GM12874 (cell line): Measurements from ENCODE around the gene PPP3CA.

Experiments used
- TF ChIP-seq, protein P1 (sequence below): IDR thresholded peaks from 2 replicates; pipeline ENCODE4 v1.5.1; 2011; ENCODE audit warnings: low read depth, mild to moderate bottlenecking, control low read depth, low read length, moderate library complexity; ENCODE audit not compliant: insufficient read depth

The PPP3CA gene

GRCh38 chr4:101169044-101170014 is 178.0 kb downstream of the PPP3CA start:
- TF ChIP-seq, protein P1, sequence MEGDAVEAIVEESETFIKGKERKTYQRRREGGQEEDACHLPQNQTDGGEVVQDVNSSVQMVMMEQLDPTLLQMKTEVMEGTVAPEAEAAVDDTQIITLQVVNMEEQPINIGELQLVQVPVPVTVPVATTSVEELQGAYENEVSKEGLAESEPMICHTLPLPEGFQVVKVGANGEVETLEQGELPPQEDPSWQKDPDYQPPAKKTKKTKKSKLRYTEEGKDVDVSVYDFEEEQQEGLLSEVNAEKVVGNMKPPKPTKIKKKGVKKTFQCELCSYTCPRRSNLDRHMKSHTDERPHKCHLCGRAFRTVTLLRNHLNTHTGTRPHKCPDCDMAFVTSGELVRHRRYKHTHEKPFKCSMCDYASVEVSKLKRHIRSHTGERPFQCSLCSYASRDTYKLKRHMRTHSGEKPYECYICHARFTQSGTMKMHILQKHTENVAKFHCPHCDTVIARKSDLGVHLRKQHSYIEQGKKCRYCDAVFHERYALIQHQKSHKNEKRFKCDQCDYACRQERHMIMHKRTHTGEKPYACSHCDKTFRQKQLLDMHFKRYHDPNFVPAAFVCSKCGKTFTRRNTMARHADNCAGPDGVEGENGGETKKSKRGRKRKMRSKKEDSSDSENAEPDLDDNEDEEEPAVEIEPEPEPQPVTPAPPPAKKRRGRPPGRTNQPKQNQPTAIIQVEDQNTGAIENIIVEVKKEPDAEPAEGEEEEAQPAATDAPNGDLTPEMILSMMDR: peak; percentile 66; the same call in 1 of the 2 replicates

DNA sequence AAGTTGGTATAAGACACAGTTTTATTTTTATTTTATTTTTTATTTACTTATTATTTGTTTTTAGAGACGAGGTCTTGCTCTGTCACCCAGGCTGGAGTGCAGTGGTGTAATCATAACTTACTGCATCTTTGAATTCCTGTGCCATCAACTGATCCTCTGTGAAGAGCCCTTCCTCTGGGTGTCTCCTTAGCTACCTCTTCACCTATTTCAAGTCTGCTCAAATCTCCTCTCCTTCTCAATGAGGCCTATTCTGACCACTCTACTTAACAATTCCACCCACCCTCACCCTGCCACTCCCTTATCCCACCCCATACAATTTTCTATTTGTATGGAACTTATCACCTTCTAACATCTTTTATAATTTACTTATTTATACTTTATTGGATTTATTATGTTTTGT is 183.4 kb downstream of the PPP3CA start:
- TF ChIP-seq, protein P1: no peak

DNA sequence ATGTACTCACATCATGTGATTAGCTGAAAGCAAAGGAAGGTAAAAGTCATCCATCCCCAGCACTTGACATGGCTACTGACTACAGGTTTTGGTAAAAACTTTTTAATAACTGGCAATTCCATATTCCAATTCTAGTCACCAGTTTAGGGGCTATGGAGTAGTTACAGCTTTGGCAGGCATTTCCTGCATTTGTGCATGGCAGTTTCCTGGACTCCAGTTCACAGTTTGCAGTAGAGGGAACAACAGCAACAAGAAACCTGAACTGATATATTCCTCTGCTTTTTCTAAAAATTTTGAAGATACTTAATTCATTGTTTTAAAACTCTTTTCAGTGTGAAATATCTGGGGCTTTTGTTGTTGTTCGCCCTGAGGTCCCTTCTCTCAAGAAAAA is 184.3 kb downstream of the PPP3CA start:
- TF ChIP-seq, protein P1: no peak

DNA sequence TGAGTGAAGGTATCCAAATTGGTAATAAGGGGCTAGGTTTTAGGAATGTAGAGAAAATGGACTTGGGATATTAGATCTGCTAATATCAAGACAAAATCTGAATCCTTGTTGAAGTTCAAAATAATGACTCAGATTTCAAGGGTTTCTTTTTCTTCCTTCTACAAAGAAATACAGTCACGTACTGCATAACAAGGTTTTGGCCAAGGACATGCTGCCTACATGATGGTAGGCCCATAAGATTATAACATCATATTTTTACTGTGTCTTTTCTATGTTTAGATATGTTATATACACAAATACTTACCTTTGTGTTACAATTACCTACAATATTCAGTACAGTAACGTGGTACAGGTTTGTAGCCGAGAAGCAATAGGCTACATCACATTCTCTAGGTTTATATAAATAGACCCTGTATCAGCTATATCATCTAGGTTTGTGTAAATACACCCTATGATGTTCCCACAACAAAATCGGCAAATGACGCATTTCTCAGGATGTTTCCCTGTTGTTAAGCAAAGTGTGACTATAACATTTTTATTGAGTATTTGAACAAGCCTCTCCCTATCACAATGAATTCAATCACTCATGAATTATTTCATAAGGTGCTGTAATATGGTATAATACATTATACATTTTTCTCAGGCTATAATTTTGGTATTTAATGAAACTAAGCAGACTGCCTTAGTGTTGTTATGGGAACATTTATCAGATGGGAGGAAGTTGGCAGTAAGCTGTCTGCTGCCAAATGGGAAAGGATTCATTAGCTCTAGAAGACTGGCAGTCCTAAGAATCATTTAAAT is 186.3 kb downstream of the PPP3CA start:
- TF ChIP-seq, protein P1: no peak

DNA sequence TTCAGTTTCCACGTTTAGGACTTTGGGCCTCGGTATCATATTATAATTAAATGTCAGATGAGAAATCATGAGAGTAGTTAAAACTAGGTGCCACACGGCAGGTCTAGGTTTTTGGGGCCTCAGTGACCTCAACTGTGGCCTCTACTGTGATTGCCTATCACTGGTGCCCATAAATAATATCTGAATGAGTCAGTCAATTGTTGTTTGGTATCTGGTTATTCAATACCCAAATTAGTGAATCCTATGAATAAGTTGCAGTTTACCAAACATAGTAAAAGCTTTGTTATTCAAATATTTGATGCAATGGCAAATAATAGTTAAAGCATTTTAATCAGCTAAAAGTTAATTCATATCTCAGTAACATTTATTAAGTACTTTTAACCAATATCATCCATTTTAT is 188.8 kb downstream of the PPP3CA start:
- TF ChIP-seq, protein P1: no peak

DNA sequence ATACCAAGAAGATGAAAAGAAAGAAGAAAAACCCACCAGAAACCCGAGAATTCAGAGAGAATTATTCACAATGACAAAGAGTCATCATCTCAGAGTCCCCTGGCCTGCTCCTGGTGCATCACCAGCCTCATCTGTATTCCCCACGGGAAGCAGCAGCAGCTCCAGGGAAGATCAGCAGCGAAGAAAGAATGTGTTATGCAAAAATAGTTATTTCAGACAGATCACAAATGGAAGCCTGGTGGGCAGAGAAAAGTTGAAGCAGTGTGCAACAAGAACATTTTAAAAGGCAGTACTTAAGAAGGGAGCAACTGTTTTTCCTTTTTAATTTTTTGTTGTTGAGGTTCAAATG is 189.2 kb downstream of the PPP3CA start:
- TF ChIP-seq, protein P1: no peak

DNA sequence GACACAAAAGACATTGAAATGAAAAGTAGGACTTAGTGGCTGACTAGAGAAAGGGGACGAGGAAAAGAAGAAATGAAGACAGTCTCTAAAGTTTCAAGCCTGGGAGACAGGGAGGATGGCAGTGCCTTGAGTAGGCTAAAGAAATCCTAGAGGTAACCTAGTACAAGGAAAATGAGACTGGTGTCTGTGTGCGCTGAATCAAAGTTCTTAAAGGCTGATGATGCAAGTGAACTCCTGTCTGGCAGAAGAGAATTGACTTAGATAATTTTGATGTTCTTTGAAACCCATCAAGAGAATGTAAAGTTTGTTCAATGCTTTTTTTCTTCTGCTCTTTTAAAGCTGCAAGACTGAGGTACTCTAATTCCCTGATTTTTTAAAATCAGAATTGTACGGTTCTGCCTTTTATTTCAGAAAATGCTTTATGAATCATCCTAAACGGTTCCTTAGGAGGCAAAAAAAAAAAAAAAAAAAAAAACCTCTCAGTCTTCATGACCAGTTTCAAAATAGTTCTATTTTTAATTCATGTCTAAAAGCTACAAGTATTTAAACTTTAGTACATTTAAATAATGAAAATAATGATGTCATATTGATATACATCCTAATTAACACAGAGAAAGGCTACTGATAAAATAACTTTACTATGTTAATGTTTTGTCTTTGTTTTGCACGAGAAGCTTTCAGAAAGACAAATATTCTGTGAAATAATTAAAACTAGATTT is 189.8 kb downstream of the PPP3CA start:
- TF ChIP-seq, protein P1: no peak
